Measurements from ENCODE around the gene TRDMT1.

Gene TRDMT1

DNA sequence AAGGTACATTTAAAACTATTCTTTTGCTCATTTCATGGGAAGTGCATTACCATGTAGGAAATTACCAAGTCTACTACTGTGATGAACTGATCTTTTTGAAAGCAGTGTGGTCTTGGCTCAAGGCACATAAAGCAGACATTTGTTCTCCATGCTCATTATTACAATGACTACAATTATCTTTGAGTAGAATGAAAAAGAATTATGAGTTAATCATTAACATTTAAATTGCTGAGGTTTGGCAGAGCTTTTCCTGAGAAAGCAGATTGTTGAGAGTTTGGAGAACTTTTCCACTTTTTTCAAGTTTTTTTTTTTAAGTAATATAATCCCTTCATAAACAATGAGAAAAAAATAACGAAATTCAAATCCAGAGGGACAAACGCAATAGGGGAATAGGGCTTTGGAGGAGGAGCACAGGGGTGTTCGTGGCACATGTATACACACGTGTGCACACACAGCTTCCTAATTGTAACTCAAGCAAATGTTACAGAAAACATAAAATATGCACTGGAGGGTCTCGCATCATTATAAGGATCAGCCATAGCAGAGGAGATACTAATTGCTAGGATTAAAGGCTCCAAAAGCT lies 62.9 kb downstream of the TRDMT1 start:
- no peaks in the 10 kb centered on the region for H3K4me1 ChIP-seq
- H3K4me3 ChIP-seq (ENCODE audit: low read depth, low read length), result no peak overlapping the region
- no peak for TF ChIP-seq CTCF (IDR thresholded peaks at IDR 0.05)
- H3K4me2 ChIP-seq (ENCODE audit: low read length), result no peak overlapping the region
- H3K9me3 ChIP-seq (ENCODE audit: control insufficient read depth, low read length), result no peaks in the 10 kb centered on the region
- no peaks in the 10 kb centered on the region for H3K36me3 ChIP-seq (ENCODE audit: control insufficient read depth, insufficient read depth, low read length)
- H3K79me2 ChIP-seq, result no peaks in the 10 kb centered on the region
- H3K27me3 ChIP-seq (ENCODE audit: control insufficient read depth, insufficient read depth, low read length), result no peaks in the 10 kb centered on the region
- no peak overlapping the region for H3K27ac ChIP-seq
- no peak overlapping the region for H3K9ac ChIP-seq
- no peak overlapping the region for H2AFZ ChIP-seq

- no peaks in the 10 kb centered on the region for H3K36me3 ChIP-seq (ENCODE audit: control insufficient read depth, insufficient read depth, low read length)
- H3K27me3 ChIP-seq (ENCODE audit: control insufficient read depth, insufficient read depth, low read length), result no peaks in the 10 kb centered on the region
- no peaks in the 10 kb centered on the region for H3K4me1 ChIP-seq
- H3K79me2 ChIP-seq, result no peaks in the 10 kb centered on the region
- no peak for TF ChIP-seq CTCF (IDR thresholded peaks at IDR 0.05)
- H3K4me3 ChIP-seq (ENCODE audit: low read depth, low read length), result no peak overlapping the region
- no peak overlapping the region for H3K27ac ChIP-seq
- H3K4me2 ChIP-seq (ENCODE audit: low read length), result no peak overlapping the region
- H2AFZ ChIP-seq, result no peak overlapping the region
- H3K9me3 ChIP-seq (ENCODE audit: control insufficient read depth, low read length), result no peaks in the 10 kb centered on the region
- no peak overlapping the region for H3K9ac ChIP-seq
Measured at GRCh38 chr10:17134737-17135260, 66.7 kb downstream of the TRDMT1 start.

DNA sequence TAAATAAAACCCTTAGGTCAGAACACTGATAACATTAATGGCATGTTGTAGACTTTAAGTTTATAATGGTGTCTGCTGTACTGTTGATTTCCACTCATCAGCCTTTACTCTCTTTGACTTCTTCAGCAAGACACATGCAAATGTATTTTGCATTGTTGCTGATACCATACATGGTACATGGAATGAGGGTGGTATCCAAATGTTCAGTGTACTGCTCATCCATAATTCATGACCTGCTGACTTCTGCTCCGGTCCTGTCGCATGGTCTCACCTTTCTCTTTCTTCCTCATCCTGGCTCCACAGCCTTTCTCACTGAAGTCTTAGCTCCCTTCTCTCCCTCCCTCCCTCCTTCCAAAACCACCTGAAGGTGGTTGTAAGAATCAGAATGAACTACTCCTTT lies 67.2 kb downstream of the TRDMT1 start:
- no peak overlapping the region for H3K4me2 ChIP-seq (ENCODE audit: low read length)

GRCh38 chr10:17129741-17130140 lies 71.7 kb downstream of the TRDMT1 start, which contains the start of gene CUBN:
CUBN (minus strand) TSS chr10:17129811; CDS start chr10:17129765, 46 bp downstream.
- no peak within 1 kb of the TSS for H3K9ac ChIP-seq
- no peak within 1 kb of the TSS for H3K4me3 ChIP-seq (ENCODE audit: low read depth, low read length)
- H3K4me2 ChIP-seq (ENCODE audit: low read length), result no peak within 1 kb of the TSS
- H2AFZ ChIP-seq, result no peak within 1 kb of the TSS
- no peaks in the 10 kb centered on the region for H3K79me2 ChIP-seq
- TF ChIP-seq CTCF (IDR thresholded peaks at IDR 0.05), result no peak
- H3K27me3 ChIP-seq (ENCODE audit: control insufficient read depth, insufficient read depth, low read length), result no peaks in the 10 kb centered on the region
- H3K27ac ChIP-seq, result no peak within 1 kb of the TSS
- no peaks in the 10 kb centered on the region for H3K9me3 ChIP-seq (ENCODE audit: control insufficient read depth, low read length)
- no peaks in the 10 kb centered on the region for H3K4me1 ChIP-seq
- H3K36me3 ChIP-seq (ENCODE audit: control insufficient read depth, insufficient read depth, low read length), result no peaks in the 10 kb centered on the region

More for the DNA sequence above, 67.2 kb downstream of the TRDMT1 start:
- no peaks in the 10 kb centered on the region for H3K4me1 ChIP-seq
- no peak overlapping the region for H2AFZ ChIP-seq
- no peaks in the 10 kb centered on the region for H3K36me3 ChIP-seq (ENCODE audit: control insufficient read depth, insufficient read depth, low read length)
- no peak overlapping the region for H3K27ac ChIP-seq
- no peaks in the 10 kb centered on the region for H3K27me3 ChIP-seq (ENCODE audit: control insufficient read depth, insufficient read depth, low read length)
- H3K79me2 ChIP-seq, result no peaks in the 10 kb centered on the region
- no peak for TF ChIP-seq CTCF (IDR thresholded peaks at IDR 0.05)
- no peaks in the 10 kb centered on the region for H3K9me3 ChIP-seq (ENCODE audit: control insufficient read depth, low read length)
- H3K4me3 ChIP-seq (ENCODE audit: low read depth, low read length), result no peak overlapping the region
- H3K9ac ChIP-seq, result no peak overlapping the region

DNA sequence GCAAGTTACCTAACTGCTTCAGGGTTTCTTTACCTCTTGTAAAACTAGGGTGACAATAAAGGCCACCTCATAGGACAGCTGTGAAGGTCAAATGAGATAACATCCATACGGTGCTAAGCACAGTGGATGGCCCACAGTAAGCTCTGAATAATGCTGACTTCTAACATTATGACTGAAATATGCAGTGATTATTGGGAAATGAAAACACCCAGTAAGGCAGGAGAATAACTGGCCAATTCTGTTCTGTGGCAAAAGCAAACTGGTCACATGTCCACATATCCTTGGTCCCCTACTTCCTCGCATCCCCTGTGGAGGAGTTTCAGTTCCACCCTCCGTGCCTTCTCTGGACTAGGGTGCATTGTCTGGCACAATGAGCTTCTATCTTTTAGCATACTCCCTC lies 73.2 kb downstream of the TRDMT1 start:
- Histone ChIP-seq H3K79me2 (no peaks in the 10 kb centered on the region), H3K27ac (no peak overlapping the region), H3K9ac (no peak overlapping the region), H3K4me3 (ENCODE audit: low read depth, low read length) (no peak overlapping the region), H3K4me1 (peaks cover 7% of the 10 kb centered on the region), H3K36me3 (ENCODE audit: control insufficient read depth, insufficient read depth, low read length) (no peaks in the 10 kb centered on the region), H3K9me3 (ENCODE audit: control insufficient read depth, low read length) (no peaks in the 10 kb centered on the region), H2AFZ (no peak overlapping the region), H3K4me2 (ENCODE audit: low read length) (no peak overlapping the region), H3K27me3 (ENCODE audit: control insufficient read depth, insufficient read depth, low read length) (no peaks in the 10 kb centered on the region)
- TF ChIP-seq CTCF (IDR thresholded peaks at IDR 0.05), result no peak
